A673 (cell line): ENCODE measurements around the gene WDPCP.

Experiments
- CTCF ChIP-seq: fragments of 300-800, 200-600 bp; sonication (generic); conservative IDR thresholded peaks from 2 replicates; pipeline ENCODE4 v1.5.1; 2017; ENCODE audit warnings: low read depth, mild to moderate bottlenecking, antibody characterized with exemption, low read length, moderate library complexity, mixed read lengths
- EZH2 ChIP-seq: fragments of 200-600 bp; sonication (generic); IDR thresholded peaks from 2 replicates; pipeline ENCODE4 v1.6.1; 2017; ENCODE audit warnings: borderline replicate concordance, low read depth, mild to moderate bottlenecking, mixed read lengths, antibody characterized with exemption, low read length; ENCODE audit not compliant: poor library complexity, severe bottlenecking

- TF ChIP-seq CTCF, result no peak
- no peak for TF ChIP-seq EZH2
Measured at GRCh38 chr2:63345285-63345633, 243.0 kb downstream of the WDPCP start.
